ENCODE results near the gene PPP4R4. TPM values are rescaled to one million over a fixed set of nuclear protein-coding genes. Genes with fewer than 3 reads are reported as not detected.

The PPP4R4 gene
- total and polyA plus RNA-seq, 2 experiments from 2014 or later: 3.0 to 11.1 TPM

- TF ChIP-seq REST (IDR thresholded peaks at IDR 0.05; ENCODE audit: unreplicated experiment) (no peak), CTCF (conservative IDR thresholded peaks at IDR 0.05; ENCODE audit: low read depth in 2 of 2) (no peak), NANOG (IDR thresholded peaks at IDR 0.05; ENCODE audit: borderline replicate concordance) (no peak), EZH2phosphoT487 (IDR thresholded peaks at IDR 0.05; ENCODE audit: unreplicated experiment) (no peak), CREB1 (CRISPR knock-in tag; IDR thresholded peaks at IDR 0.05; ENCODE audit: low read depth) (no peak), ZNF114 (CRISPR knock-in tag; IDR thresholded peaks at IDR 0.05) (no peak), STAT1 (IDR thresholded peaks at IDR 0.05; ENCODE audit: unreplicated experiment) (no peak), ZNF331 (CRISPR knock-in tag; IDR thresholded peaks at IDR 0.05; ENCODE audit: low read depth) (no peak), ETS1 (IDR thresholded peaks at IDR 0.05) (no peak), EZH2 (IDR thresholded peaks at IDR 0.05; ENCODE audit: low read depth, unreplicated experiment) (no peak), JUNB (IDR thresholded peaks at IDR 0.05; ENCODE audit: unreplicated experiment) (no peak), POLR2AphosphoS5 (IDR thresholded peaks at IDR 0.05; ENCODE audit: low read depth) (no peak)
Observed at GRCh38 chr14:94321421-94322271, 147.5 kb downstream of the PPP4R4 start (continued).

Data from GM23338 (cell line).